Anterior cingulate cortex (tissue), 58 donors: ENCODE data around the gene ABCA8.
"Not testable (repeated sequence)": the region's sequence is repeated elsewhere in the genome, so short reads cannot be mapped to it uniquely, and the experiment has no call there.

Experiments
- DNase-seq, 58 donors: peaks; one replicate each; lab custom pipeline; 2025; lab: John Stamatoyannopoulos, UW

Gene ABCA8

DNA sequence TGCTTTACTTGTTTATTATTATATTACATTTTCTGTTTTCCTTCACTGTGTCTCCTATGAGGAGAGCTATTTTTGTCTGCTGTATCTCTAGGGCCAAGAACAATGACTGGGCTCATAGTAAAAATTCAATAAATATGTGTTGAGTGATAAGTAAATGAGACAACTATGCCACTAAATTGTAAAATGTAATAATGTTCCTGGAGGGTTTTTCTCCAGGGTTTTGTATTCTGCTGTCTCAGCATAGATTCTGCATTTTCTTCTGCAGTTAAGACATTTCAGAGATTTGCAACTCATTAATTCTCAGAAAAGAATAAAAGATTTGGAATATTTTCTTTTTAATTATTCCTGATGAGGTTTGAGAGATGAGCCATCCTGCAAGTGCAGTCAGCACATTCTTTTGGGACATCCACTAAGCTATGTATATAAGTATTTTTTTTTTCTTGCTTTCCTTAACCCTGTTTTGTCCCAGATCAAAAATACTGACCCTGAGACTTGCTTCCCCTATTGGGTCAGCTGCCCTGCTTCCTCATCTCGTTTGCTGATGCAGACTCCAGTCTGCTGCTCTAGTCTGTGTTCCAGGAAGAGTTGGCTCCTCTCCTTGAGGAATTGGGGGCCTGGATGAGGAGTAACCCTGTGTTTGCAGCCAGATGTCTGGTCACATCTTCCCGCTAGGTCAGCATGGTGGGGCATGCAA, 122.9 kb downstream of the ABCA8 start:
- peak in 6 of 58 donors; percentile 0 to 32 (median 4) for DNase-seq

DNA sequence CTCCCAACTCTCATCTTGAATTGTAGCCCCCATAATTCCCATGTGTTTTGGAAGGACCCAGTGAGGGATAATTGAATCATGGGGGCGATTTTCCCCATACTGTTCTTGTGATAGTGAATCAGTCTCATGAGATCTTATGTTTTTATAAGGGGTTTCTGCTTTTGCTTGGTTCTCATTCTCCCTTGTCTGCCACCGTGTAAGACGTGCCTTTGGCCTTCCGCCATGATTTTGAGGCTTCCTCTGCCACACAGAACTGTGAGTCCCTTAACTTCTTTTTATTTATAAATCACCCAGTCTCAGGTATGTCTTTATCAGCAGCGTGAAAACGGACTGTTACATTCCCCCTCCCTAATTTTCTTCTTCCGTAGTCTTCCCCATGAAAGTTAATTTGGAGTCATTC, 124.0 kb downstream of the ABCA8 start:
- DNase-seq: no peak

DNA sequence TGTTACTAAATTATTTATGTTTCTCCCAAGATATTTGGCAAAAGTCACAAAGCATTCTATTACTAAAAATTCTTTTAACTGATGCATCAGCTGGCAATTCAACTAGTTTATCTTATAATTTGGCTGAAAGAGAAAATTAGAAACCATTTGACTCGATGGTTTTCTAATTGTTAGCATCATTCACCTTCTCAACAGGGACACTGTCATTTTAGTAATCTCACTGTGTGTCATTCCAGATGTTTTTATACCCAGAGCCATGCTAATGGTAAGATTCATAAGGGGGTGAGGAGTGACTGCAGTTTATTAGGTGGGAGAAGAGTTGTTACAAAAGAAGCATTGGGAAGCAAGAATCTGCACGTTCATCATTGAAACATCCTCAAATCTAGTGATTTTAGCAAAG, 124.9 kb downstream of the ABCA8 start:
- no peak for DNase-seq

DNA sequence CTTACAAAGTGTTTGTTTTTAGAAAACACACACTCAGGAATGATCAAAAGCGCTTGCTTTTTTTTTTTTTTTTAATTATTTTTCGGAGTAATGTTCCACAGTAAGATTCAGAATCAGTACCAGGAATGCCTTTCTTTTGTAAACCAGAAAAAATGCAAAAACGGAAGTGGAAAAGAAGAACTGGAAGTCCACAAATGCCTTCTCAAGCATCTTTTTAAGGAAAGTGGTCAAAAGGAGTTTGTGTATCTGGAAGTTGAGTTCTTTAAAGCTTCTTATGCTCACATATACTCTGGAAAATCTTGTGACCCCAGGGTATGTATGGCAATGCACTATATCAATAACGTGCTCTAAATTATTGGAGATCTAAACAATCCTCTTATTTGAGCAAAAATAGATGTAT, 126.0 kb downstream of the ABCA8 start:
- no peak for DNase-seq

DNA sequence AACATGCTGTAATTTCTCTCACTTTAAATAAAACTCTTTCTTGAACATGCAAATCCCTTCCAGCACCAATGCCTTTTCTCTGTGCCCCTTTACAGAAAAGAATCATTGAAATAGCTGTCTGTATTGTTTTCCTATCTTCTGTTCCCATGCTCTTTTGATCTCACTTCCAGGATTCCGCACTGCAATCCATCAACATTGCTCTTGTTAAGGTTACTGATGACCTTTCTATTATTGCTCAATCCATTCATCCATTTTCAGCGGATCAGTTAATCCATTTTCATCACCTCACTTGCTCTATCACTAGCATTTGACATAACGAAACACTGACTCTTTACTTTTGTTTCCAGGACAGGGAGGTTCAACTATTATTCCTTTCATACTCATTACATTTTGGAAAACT, 130.5 kb downstream of the ABCA8 start:
- no peak for DNase-seq

DNA sequence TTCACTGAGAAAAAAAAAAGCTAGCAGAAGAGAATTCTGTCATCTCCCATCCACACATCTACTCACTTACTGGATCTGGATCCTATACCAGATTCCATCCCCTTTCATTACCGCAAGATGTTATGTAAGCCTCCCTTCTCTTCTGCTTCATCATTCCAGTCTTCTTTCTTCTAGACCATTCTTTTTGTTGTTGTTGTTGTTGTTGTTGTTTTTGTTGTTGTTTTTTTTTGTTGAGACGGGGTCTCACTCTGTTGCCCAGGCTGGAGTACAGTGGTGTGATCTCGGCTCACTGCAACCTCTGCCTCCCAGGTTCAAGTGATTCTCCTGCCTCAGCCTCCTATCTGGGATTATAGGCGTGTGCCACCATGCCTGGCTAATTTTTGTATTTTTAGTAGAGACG, 131.0 kb downstream of the ABCA8 start:
- DNase-seq: not testable (repeated sequence)

DNA sequence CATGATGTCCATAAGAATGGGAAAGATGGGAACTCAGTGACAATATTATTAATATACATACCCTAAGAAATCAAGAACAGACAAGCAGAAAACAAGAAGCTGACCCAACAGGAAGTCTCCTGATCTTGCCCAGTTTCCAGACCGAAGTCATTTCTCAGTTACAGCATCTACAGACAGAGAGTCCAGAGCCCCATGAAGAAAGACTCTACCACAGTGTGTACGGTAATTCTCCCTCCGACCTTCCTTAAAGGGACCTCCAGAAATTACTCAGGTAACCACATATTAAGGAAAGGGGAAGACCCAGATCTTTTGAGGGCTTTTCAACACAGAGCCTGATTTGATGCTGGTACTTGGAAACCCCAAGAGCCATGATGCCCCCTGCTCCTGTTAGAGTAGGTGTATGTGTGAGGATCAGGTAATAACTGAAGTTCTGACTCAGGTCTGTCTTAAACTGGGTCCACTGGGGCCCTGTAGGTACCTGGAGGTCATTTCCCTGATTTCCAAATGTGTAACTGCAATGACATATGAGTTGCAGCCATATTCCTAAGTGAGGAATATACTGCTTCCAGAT, 132.4 kb downstream of the ABCA8 start:
- no peak for DNase-seq

DNA sequence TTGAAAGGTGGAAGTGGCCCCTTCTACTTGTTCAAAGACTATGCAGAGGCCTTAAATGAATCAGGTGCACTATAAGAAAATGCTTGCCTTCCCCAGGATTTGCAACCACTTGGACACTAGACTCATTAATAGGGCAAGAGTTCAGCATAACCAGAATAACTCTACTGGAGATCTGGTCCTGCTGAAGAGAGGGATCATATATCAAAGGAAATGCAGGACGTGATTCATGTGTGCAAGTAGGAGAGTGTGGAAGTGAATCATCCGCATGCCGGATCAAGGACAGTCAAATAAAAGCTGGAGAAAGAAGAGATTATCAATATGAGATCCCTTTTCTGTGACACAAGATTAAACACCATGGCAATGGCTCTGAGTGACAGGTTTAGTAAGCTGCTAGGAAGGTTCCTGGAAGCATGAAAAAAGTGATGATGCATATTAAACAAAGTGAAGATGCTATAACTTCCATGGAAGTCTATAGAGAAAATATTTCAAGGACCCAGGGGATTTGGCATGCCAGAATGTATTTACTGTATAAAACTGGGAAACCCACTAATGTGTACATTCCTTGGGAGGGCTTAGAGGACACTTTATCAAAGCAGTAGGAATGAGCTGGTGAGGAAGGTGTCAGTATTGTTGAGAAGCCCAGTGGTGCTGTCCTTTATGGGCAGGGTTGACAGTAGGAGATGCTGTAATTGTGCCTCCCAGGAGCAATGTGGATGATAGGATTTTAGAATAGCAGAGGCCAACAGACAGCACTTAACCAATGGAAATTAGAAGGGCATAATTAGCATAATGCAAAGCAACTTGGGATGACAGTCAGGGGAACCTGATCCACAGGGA, 133.1 kb downstream of the ABCA8 start:
- no peak for DNase-seq

DNA sequence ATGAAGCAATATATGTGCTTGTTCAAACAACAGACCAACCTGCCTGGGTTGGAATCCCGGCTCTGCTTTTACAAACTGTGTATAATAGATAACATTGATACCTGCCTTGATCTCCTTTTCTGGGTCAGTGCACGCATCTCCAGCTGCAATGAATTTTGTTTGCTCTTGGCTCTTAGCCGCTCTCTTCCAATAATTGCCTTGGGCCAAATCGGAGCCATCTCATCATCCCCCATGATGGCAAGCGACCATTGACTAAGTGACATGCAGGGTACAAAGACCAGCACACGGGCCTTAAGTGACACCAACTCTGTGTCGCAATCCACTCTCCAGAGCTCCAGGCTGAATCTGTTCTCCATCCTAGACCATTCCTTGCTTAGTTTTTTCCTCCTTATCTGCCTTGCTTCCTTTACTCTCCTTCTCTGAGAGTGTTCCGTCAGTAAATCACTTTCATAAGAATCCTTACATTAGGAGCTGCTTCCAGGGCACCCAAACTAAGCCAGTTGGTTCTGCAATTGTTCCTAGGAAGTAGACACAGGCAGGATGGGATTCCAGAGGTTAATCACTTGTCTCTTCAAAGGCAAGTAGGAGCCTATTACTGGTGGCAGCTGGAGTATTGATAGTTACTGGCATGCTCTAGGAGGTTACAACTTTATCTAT, 134.2 kb downstream of the ABCA8 start:
- no peak for DNase-seq

DNA sequence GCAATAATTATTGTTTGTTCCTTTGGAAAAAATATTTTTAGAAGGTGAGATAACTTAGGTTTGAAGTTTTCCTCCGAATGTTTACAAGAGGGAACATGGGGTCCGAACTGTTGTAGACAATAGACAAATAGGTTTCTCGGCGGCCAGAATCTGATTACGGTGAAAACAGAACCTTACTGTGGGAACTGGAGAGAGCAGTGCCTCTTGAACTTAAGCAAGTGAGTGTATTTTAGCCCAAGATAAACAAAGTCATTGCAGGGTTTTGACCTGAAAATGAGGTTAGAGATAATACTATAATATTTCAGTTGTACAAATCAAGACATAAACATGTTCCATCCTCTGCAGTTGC, 134.7 kb downstream of the ABCA8 start:
- DNase-seq: no peak

DNA sequence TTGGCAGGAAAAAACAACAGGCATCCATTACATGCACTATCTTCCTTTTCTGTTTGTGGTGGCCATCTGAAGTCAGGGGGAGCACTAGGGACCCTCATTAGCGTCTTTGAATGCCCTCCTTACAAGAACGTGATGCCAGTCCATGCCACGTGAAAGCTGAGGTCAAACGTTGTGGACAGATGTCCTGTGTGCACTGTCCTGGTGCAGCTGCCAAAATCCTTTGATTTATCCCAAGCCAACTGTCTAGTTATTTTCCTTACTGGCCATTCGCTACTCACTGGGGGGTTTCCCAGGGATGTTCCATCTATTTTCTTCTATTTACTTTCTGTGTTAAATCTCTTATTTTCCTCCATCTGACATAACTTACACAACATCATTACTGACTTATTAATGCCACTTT, 135.7 kb downstream of the ABCA8 start:
- peak in 1 of 58 donors; percentile 11 for DNase-seq
